Progenitor cell of endocrine pancreas (in vitro differentiated cells): ENCODE measurements around the gene KCNG4. TPM values are rescaled to one million over a fixed set of nuclear protein-coding genes. Genes with fewer than 3 reads are reported as not detected.

ENCODE experiments used
- DNase-seq: peaks from one replicate; pipeline ENCODE4 v3.0.0; 2021; ENCODE audit warnings: low spot score; ENCODE audit not compliant: unreplicated experiment
- H3K27ac Mint-ChIP-seq: 2 replicates; pipeline ENCODE4 v1.8.0; 2021; ENCODE audit warnings: mild to moderate bottlenecking, moderate library complexity, mixed read lengths
- H3K27me3 Mint-ChIP-seq: 2 replicates; pipeline ENCODE4 v1.8.0; 2021; ENCODE audit warnings: mixed read lengths
- H3K36me3 Mint-ChIP-seq: 2 replicates; pipeline ENCODE4 v1.8.0; 2022; ENCODE audit warnings: mixed read lengths; ENCODE audit not compliant: insufficient read depth
- H3K4me1 Mint-ChIP-seq: 2 replicates; pipeline ENCODE4 v1.8.0; 2021; ENCODE audit warnings: low read depth, mixed read lengths
- H3K4me3 Mint-ChIP-seq: 2 replicates; pipeline ENCODE4 v1.8.0; 2021; ENCODE audit warnings: low read depth, mild to moderate bottlenecking, moderate library complexity, mixed read lengths
- H3K9me3 Mint-ChIP-seq: 2 replicates; pipeline ENCODE4 v1.8.0; 2021; ENCODE audit warnings: low read depth, mixed read lengths
- total RNA-seq: library from RNA; stranded (reverse); gene quantifications from 2 replicates; pipeline ENCODE4 v1.2.1, GENCODE V29; 2021
- TF ChIP-seq, protein P1 (sequence below): fragments of 200-600 bp; sonication (generic); IDR thresholded peaks from one replicate; pipeline ENCODE4 v1.5.0; 2021; ENCODE audit warnings: antibody characterized with exemption, mild to moderate bottlenecking; ENCODE audit not compliant: unreplicated experiment

KCNG4 gene
- total RNA-seq, 1 donor from 2014 or later: not detected

DNA sequence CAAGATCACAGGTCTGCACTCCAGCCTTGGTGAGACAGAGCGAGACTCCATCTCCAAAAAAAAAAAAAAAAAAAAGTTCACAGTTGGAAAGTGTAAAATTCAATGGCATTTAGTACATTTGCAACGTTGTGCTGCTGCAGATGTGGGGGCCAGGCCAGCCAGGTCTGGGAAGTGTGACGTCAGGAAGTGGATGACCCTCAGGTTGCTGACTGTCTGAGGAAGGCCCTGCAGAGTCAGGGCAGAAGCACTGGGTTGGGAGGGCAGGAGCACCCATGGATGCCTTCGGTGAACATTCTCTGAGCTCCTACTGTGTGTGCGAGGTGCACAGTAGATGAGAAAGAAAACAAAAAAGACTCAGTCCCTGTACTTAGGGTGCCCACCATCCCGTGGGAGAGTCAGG is 42.7 kb upstream of the KCNG4 start:
- Mint-ChIP-seq H3K27ac (no peak overlapping the region), H3K36me3 (no peaks in the 10 kb centered on the region), H3K4me3 (no peak overlapping the region), H3K4me1 (peaks cover 2% of the 10 kb centered on the region), H3K27me3 (peaks cover 36% of the 10 kb centered on the region), H3K9me3 (no peaks in the 10 kb centered on the region)
- TF ChIP-seq, protein P1, sequence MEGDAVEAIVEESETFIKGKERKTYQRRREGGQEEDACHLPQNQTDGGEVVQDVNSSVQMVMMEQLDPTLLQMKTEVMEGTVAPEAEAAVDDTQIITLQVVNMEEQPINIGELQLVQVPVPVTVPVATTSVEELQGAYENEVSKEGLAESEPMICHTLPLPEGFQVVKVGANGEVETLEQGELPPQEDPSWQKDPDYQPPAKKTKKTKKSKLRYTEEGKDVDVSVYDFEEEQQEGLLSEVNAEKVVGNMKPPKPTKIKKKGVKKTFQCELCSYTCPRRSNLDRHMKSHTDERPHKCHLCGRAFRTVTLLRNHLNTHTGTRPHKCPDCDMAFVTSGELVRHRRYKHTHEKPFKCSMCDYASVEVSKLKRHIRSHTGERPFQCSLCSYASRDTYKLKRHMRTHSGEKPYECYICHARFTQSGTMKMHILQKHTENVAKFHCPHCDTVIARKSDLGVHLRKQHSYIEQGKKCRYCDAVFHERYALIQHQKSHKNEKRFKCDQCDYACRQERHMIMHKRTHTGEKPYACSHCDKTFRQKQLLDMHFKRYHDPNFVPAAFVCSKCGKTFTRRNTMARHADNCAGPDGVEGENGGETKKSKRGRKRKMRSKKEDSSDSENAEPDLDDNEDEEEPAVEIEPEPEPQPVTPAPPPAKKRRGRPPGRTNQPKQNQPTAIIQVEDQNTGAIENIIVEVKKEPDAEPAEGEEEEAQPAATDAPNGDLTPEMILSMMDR: no peak
- DNase-seq: no peak

DNA sequence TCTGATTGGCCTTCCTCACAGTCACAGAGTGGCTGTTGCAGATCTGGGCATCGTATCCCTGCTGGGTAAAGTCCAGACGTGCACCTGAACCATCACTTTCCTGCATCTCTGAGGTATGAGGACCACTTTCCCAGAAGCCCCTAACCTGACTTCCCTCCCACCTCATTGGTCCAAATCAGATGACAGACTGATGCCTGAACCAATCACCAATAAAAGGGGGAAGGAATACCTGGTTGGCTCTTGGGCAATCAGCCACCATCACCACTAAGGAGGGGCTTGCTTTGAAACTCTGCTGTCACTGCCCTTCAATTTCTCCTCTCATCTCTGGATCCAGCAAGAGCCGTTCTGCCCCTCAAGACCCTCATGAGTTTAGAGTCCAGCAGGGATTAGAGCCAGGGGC is 41.3 kb upstream of the KCNG4 start:
- no peak overlapping the region for H3K27ac Mint-ChIP-seq
- TF ChIP-seq, protein P1: no peak
- H3K36me3 Mint-ChIP-seq: no peaks in the 10 kb centered on the region
- no peak for DNase-seq
- peaks cover 35% of the 10 kb centered on the region for H3K27me3 Mint-ChIP-seq
- no peaks in the 10 kb centered on the region for H3K9me3 Mint-ChIP-seq
- H3K4me3 Mint-ChIP-seq: no peak overlapping the region
- peaks cover 2% of the 10 kb centered on the region for H3K4me1 Mint-ChIP-seq

DNA sequence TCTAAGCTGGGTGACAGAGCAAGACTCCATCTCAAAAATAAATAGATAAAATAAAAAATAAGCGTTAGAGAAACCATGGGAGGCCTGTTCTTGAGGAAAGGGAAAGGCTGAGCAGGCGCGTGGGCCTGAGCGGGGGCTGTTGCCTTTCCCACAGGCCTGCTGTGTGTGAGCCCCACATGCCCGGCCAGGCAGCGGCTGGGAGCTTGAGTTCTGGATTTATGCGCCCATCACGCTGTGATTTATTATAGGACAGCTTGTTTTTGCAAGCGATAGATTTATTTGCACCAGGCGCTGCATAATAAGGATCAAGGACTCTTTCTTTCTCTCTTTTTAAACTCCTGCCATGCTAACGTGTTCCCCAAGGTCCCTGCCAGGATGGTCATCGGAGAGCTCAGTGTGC is 40.1 kb upstream of the KCNG4 start:
- H3K4me1 Mint-ChIP-seq: peaks cover 2% of the 10 kb centered on the region
- no peaks in the 10 kb centered on the region for H3K36me3 Mint-ChIP-seq
- no peak for DNase-seq
- H3K27ac Mint-ChIP-seq: no peak overlapping the region
- H3K4me3 Mint-ChIP-seq: no peak overlapping the region
- no peaks in the 10 kb centered on the region for H3K9me3 Mint-ChIP-seq
- TF ChIP-seq, protein P1: no peak
- H3K27me3 Mint-ChIP-seq: peaks cover 44% of the 10 kb centered on the region

DNA sequence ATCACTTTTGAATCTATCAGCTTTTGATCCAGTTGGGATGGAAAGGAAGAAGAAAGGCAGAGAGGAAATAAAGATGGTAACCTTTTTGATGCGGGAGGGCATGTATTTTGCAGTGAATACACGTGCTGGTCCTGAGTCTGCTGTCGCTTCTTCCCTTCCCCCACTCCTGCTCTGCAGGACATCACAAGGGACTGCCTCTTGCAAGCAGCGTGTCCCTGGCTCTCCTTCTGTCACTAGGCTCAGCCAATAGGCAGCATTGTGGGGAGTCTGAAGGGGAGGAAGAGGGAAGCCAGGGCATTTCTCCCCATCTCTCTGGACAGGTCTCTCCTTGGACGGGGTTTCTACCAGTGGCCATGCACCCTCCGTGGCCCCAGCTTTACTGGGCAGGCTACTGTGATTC is 39.2 kb upstream of the KCNG4 start:
- no peak for DNase-seq
- peaks cover under 1% of the 10 kb centered on the region for H3K4me1 Mint-ChIP-seq
- TF ChIP-seq, protein P1: no peak
- H3K27ac Mint-ChIP-seq: no peak overlapping the region
- H3K4me3 Mint-ChIP-seq: no peak overlapping the region
- H3K9me3 Mint-ChIP-seq: no peaks in the 10 kb centered on the region
- no peaks in the 10 kb centered on the region for H3K36me3 Mint-ChIP-seq
- H3K27me3 Mint-ChIP-seq: peaks cover 42% of the 10 kb centered on the region

DNA sequence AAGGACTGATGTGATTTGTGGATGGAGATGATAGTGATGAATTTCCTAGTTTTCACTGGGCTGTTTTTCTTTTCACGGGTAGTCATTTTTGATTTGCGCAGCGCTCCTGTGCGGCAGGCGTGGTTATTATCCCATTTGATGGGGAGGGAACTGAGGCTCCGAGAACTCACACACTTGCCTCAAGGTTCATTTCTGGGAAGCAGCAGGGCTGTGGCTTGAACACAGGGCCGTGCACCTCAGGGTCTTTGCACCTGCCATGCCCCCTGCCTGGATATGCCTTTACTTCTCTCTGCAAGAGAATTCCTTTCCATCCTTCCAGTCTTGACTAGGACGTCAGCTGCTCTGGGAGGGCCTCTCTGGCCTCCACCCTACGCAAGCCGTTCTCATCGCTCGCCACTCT is 38.5 kb upstream of the KCNG4 start:
- H3K4me3 Mint-ChIP-seq: no peak overlapping the region
- no peaks in the 10 kb centered on the region for H3K36me3 Mint-ChIP-seq
- TF ChIP-seq, protein P1: no peak
- H3K4me1 Mint-ChIP-seq: no peaks in the 10 kb centered on the region
- no peak overlapping the region for H3K27ac Mint-ChIP-seq
- DNase-seq: no peak
- no peaks in the 10 kb centered on the region for H3K9me3 Mint-ChIP-seq
- peaks cover 38% of the 10 kb centered on the region for H3K27me3 Mint-ChIP-seq
